PC-3 (cell line): Measurements from ENCODE around the gene CLEC11A.

Experiments used
- EZH2 ChIP-seq: fragments of 300-600 bp; sonication (generic); IDR thresholded peaks from one replicate; pipeline ENCODE4 v1.6.1; 2017; ENCODE audit warnings: antibody characterized with exemption, mild to moderate bottlenecking, low read length; ENCODE audit not compliant: unreplicated experiment
- EZH2phosphoT487 ChIP-seq: fragments of 300-600 bp; sonication (generic); IDR thresholded peaks from 2 replicates; pipeline ENCODE4 v1.6.1; 2018; ENCODE audit warnings: mild to moderate bottlenecking, antibody characterized with exemption, low read length, borderline replicate concordance
- TF ChIP-seq, protein P1 (sequence below): fragments of 300-600 bp; sonication (generic); conservative IDR thresholded peaks from 2 replicates; pipeline ENCODE4 v1.5.1; 2017; ENCODE audit warnings: antibody characterized with exemption, low read depth, mild to moderate bottlenecking, low read length

DNA sequence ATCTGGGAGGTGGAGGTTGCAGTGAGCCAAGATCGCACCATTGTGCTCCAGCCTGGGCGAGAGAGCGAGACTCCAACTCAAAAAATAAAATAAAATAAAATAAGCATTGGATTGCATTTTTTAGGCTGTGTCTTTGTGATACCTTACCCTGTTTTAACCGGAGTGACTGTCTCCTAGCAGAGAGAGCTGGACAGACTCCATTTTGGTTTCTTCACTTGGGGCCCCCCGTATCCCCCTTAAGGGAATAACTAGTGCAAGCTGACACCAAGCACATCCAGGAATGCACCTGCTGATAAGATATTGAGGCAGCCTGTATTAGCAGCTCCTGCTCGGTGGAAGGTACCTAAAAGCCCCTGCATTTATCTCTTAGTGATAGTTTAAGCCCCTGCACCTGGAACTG, 26.3 kb downstream of the CLEC11A start:
- TF ChIP-seq, protein P1, sequence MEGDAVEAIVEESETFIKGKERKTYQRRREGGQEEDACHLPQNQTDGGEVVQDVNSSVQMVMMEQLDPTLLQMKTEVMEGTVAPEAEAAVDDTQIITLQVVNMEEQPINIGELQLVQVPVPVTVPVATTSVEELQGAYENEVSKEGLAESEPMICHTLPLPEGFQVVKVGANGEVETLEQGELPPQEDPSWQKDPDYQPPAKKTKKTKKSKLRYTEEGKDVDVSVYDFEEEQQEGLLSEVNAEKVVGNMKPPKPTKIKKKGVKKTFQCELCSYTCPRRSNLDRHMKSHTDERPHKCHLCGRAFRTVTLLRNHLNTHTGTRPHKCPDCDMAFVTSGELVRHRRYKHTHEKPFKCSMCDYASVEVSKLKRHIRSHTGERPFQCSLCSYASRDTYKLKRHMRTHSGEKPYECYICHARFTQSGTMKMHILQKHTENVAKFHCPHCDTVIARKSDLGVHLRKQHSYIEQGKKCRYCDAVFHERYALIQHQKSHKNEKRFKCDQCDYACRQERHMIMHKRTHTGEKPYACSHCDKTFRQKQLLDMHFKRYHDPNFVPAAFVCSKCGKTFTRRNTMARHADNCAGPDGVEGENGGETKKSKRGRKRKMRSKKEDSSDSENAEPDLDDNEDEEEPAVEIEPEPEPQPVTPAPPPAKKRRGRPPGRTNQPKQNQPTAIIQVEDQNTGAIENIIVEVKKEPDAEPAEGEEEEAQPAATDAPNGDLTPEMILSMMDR: no peak
- TF ChIP-seq EZH2phosphoT487 (no peak), EZH2 (no peak)
